WTC11 (cell line): ENCODE results near the gene AKAP6. TPM values are rescaled to one million over a fixed set of nuclear protein-coding genes. Genes with fewer than 3 reads are reported as not detected.

Experiments used
- ATAC-seq: fragments of 200-7000 bp; cut with Tn5 transposase; 2 replicates; pipeline ENCODE4 v1.10.0; 2021; ENCODE audit warnings: mild to moderate bottlenecking, moderate library complexity
- CTCF ChIA-PET: fragments of 300-600 bp; sonication (Branson Sonifier 250); formaldehyde crosslinking; loops from one replicate; lab custom pipeline; 2021; ENCODE audit warnings: antibody characterized with exemption; lab: Charles Lee
- POLR2A ChIA-PET: fragments of 350-600 bp; sonication (Branson Sonifier 250); formaldehyde crosslinking; loops from one replicate; lab custom pipeline; 2021; ENCODE audit warnings: antibody characterized with exemption; lab: Charles Lee
- DNase-seq: peaks from one replicate; pipeline ENCODE4 v3.0.0; 2021; ENCODE audit warnings: low spot score
- H3K27ac Mint-ChIP-seq: 2 replicates; pipeline ENCODE4 v1.8.0; 2021; ENCODE audit warnings: mixed read lengths
- H3K27me3 Mint-ChIP-seq: 2 replicates; pipeline ENCODE4 v1.8.0; 2021; ENCODE audit warnings: low read depth, mild to moderate bottlenecking, moderate library complexity, mixed read lengths
- H3K36me3 Mint-ChIP-seq: 2 replicates; pipeline ENCODE4 v1.8.0; 2021; ENCODE audit warnings: mixed read lengths
- H3K4me1 Mint-ChIP-seq: 2 replicates; pipeline ENCODE4 v1.8.0; 2022; ENCODE audit warnings: mixed read lengths
- H3K4me3 Mint-ChIP-seq: 2 replicates; pipeline ENCODE4 v1.8.0; 2021; ENCODE audit warnings: mild to moderate bottlenecking, moderate library complexity, mixed read lengths
- H3K9me3 Mint-ChIP-seq: 2 replicates; pipeline ENCODE4 v1.8.0; 2021; ENCODE audit warnings: mixed read lengths
- CBFB ChIP-seq: sonication (generic); formaldehyde crosslinking; IDR thresholded peaks from 2 replicates; pipeline ENCODE4 v1.8.1; 2022; ENCODE audit warnings: mild to moderate bottlenecking, low read depth, missing genetic modification reagents
- CREB1 ChIP-seq: sonication (generic); formaldehyde crosslinking; IDR thresholded peaks from 2 replicates; pipeline ENCODE4 v1.8.0; 2023; ENCODE audit warnings: mild to moderate bottlenecking, missing genetic modification reagents
- ETV6 ChIP-seq: sonication (generic); formaldehyde crosslinking; IDR thresholded peaks from 2 replicates; pipeline ENCODE4 v1.8.1; 2022; ENCODE audit warnings: mild to moderate bottlenecking, missing genetic modification reagents
- FOXK1 ChIP-seq: sonication (generic); formaldehyde crosslinking; IDR thresholded peaks from 2 replicates; pipeline ENCODE4 v1.8.0; 2022; ENCODE audit warnings: mild to moderate bottlenecking, moderate library complexity, missing genetic modification reagents
- IRF2 ChIP-seq: sonication (generic); formaldehyde crosslinking; IDR thresholded peaks from 2 replicates; pipeline ENCODE4 v1.8.0; 2022; ENCODE audit warnings: low read depth, missing genetic modification reagents, borderline replicate concordance
- KAT7 ChIP-seq: sonication (generic); formaldehyde crosslinking; IDR thresholded peaks from 2 replicates; pipeline ENCODE4 v1.8.1; 2023; ENCODE audit warnings: missing genetic modification reagents, mild to moderate bottlenecking, borderline replicate concordance
- NFYB ChIP-seq: sonication (generic); formaldehyde crosslinking; conservative IDR thresholded peaks from 2 replicates; pipeline ENCODE4 v1.8.0; 2022; ENCODE audit warnings: low read depth, missing genetic modification reagents
- NR2C2 ChIP-seq: sonication (generic); formaldehyde crosslinking; IDR thresholded peaks from 2 replicates; pipeline ENCODE4 v1.8.0; 2022; ENCODE audit warnings: mild to moderate bottlenecking, missing genetic modification reagents
- NR3C1 ChIP-seq: sonication (generic); formaldehyde crosslinking; conservative IDR thresholded peaks from 2 replicates; pipeline ENCODE4 v1.8.1; 2023; ENCODE audit warnings: low read depth, mild to moderate bottlenecking, missing genetic modification reagents
- ZBTB21 ChIP-seq: sonication (generic); formaldehyde crosslinking; IDR thresholded peaks from 2 replicates; pipeline ENCODE4 v1.8.1; 2023; ENCODE audit warnings: mild to moderate bottlenecking, missing genetic modification reagents, borderline replicate concordance
- ZBTB43 ChIP-seq: sonication (generic); formaldehyde crosslinking; IDR thresholded peaks from 2 replicates; pipeline ENCODE4 v1.8.1; 2023; ENCODE audit warnings: mild to moderate bottlenecking, missing genetic modification reagents
- ZMAT4 ChIP-seq: fragments of 250-450 bp; sonication (Bioruptor Pico); IDR thresholded peaks from 2 replicates; pipeline ENCODE4 v1.9.0; 2021; ENCODE audit warnings: mild to moderate bottlenecking
- ZNF232 ChIP-seq: sonication (generic); formaldehyde crosslinking; IDR thresholded peaks from 2 replicates; pipeline ENCODE4 v1.8.0; 2022; ENCODE audit warnings: mild to moderate bottlenecking, missing genetic modification reagents
- ZNF263 ChIP-seq: sonication (generic); formaldehyde crosslinking; IDR thresholded peaks from 2 replicates; pipeline ENCODE4 v1.8.1; 2022; ENCODE audit warnings: low read depth, mild to moderate bottlenecking, moderate library complexity, missing genetic modification reagents
- ZNF281 ChIP-seq: sonication (generic); formaldehyde crosslinking; IDR thresholded peaks from 2 replicates; pipeline ENCODE4 v1.8.0; 2023; ENCODE audit warnings: mild to moderate bottlenecking, missing genetic modification reagents
- ZNF317 ChIP-seq: sonication (generic); formaldehyde crosslinking; IDR thresholded peaks from 2 replicates; pipeline ENCODE4 v1.8.1; 2023; ENCODE audit warnings: low read depth, mild to moderate bottlenecking, moderate library complexity, missing genetic modification reagents, borderline replicate concordance
- ZNF423 ChIP-seq: fragments of 250-450 bp; sonication (Bioruptor Pico); IDR thresholded peaks from 2 replicates; pipeline ENCODE4 v2.1.2; 2022; ENCODE audit warnings: mild to moderate bottlenecking, moderate library complexity
- total RNA-seq: library from RNA; stranded (reverse); gene quantifications from 3 replicates; pipeline ENCODE4 v1.2.3, GENCODE V29; 2021
- TF ChIP-seq, protein P1 (sequence below): fragments of 250-450 bp; sonication (Bioruptor Pico); IDR thresholded peaks from 2 replicates; pipeline ENCODE4 v1.9.0; 2021; ENCODE audit warnings: mild to moderate bottlenecking
- TF ChIP-seq, protein P2 (sequence below): sonication (generic); formaldehyde crosslinking; IDR thresholded peaks from 2 replicates; pipeline ENCODE4 v1.8.1; 2022; ENCODE audit warnings: low read depth, missing genetic modification reagents, borderline replicate concordance
- TF ChIP-seq, protein P3 (sequence below): sonication (generic); formaldehyde crosslinking; conservative IDR thresholded peaks from 2 replicates; pipeline ENCODE4 v1.8.1; 2022; ENCODE audit warnings: mild to moderate bottlenecking, missing genetic modification reagents

AKAP6 gene
- total RNA-seq, 1 experiment from 2014 or later = 0.63 TPM

DNA sequence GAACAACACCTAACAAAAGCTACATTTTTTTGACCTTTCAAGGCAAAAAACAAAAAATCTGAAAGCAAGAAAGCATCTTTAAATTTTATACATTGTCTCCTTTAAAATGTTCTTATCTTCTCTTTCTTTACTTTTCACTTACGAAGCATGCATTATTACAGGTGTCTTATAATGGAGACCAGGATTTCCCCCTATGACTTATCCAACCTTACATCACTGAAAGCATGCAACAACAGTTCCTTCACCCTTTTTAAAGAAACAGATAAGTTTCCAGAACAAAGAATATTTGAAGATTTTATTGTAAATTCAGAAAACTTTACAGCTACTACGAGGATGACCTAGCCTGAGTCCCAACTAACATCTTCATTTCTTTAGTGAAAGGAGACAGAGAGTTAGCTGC lies 277.2 kb downstream of the AKAP6 start:
- no peak for ATAC-seq
- H3K4me3 Mint-ChIP-seq = no peak overlapping the region
- POLR2A ChIA-PET = no interaction called here
- DNase-seq = no peak
- H3K4me1 Mint-ChIP-seq = peaks cover 2% of the 10 kb centered on the region
- TF ChIP-seq ZNF263 (CRISPR knock-in tag) (no peak), KAT7 (CRISPR knock-in tag) (no peak), ZNF423 (CRISPR knock-in tag) (no peak), CBFB (CRISPR knock-in tag) (no peak), ZNF317 (CRISPR knock-in tag) (no peak), ZMAT4 (CRISPR knock-in tag) (no peak), FOXK1 (CRISPR knock-in tag) (no peak), ZNF281 (CRISPR knock-in tag) (no peak), ZNF232 (no peak), NR3C1 (CRISPR knock-in tag) (no peak), NR2C2 (CRISPR knock-in tag) (no peak), IRF2 (no peak), ZBTB21 (no peak), ZBTB43 (CRISPR knock-in tag) (no peak), NFYB (no peak), CREB1 (no peak), ETV6 (CRISPR knock-in tag) (no peak)
- TF ChIP-seq, protein P1, sequence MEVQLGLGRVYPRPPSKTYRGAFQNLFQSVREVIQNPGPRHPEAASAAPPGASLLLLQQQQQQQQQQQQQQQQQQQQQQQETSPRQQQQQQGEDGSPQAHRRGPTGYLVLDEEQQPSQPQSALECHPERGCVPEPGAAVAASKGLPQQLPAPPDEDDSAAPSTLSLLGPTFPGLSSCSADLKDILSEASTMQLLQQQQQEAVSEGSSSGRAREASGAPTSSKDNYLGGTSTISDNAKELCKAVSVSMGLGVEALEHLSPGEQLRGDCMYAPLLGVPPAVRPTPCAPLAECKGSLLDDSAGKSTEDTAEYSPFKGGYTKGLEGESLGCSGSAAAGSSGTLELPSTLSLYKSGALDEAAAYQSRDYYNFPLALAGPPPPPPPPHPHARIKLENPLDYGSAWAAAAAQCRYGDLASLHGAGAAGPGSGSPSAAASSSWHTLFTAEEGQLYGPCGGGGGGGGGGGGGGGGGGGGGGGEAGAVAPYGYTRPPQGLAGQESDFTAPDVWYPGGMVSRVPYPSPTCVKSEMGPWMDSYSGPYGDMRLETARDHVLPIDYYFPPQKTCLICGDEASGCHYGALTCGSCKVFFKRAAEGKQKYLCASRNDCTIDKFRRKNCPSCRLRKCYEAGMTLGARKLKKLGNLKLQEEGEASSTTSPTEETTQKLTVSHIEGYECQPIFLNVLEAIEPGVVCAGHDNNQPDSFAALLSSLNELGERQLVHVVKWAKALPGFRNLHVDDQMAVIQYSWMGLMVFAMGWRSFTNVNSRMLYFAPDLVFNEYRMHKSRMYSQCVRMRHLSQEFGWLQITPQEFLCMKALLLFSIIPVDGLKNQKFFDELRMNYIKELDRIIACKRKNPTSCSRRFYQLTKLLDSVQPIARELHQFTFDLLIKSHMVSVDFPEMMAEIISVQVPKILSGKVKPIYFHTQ (CRISPR knock-in tag) = no peak
- TF ChIP-seq, protein P2, sequence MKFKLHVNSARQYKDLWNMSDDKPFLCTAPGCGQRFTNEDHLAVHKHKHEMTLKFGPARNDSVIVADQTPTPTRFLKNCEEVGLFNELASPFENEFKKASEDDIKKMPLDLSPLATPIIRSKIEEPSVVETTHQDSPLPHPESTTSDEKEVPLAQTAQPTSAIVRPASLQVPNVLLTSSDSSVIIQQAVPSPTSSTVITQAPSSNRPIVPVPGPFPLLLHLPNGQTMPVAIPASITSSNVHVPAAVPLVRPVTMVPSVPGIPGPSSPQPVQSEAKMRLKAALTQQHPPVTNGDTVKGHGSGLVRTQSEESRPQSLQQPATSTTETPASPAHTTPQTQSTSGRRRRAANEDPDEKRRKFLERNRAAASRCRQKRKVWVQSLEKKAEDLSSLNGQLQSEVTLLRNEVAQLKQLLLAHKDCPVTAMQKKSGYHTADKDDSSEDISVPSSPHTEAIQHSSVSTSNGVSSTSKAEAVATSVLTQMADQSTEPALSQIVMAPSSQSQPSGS (CRISPR knock-in tag) = no peak
- TF ChIP-seq, protein P3, sequence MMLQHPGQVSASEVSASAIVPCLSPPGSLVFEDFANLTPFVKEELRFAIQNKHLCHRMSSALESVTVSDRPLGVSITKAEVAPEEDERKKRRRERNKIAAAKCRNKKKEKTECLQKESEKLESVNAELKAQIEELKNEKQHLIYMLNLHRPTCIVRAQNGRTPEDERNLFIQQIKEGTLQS (CRISPR knock-in tag) = no peak
- H3K36me3 Mint-ChIP-seq = no peaks in the 10 kb centered on the region
- H3K27ac Mint-ChIP-seq = no peak overlapping the region
- CTCF ChIA-PET = no interaction called here
- H3K9me3 Mint-ChIP-seq = no peaks in the 10 kb centered on the region
- H3K27me3 Mint-ChIP-seq = no peaks in the 10 kb centered on the region
